Measurements from ENCODE around the gene CSTF1.
"Not testable (repeated sequence)": the region's sequence is repeated elsewhere in the genome, so short reads cannot be mapped to it uniquely, and the experiment has no call there.

The CSTF1 gene

DNA sequence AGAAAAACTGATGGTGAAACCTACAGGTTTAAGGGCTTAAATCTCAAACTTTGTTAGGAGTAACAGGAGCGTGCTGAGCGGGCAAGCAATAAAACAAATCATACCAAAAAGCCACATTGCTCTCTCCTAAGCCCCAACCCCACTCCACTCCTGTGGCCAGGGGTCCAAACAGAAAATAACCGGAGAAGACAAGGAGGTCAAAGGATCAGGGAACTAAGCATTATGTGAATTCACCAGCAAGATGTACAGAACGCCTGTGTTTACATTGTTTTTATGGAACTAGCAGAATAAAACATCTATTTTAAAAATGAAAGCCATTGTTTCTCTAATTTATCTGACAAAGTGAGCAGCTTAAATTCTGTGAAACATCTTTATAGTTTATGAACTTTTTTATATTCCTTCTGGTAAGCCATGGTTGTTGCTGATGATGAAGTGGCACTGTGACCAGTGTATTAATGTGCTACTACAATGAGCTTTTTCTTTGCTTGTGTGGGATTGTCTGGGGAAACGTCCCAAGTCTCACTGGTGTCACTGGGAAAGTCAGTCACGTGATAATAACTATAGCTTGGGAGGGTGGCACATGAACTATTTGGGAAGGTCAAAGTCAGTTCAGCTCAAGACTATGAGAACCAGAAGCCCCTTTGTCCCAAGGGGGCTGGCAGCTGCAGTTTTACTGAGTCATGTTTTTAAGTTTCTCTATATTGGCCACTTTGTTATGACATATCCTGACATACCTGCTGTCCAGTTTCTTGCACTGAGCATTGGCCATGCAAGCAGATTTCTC is 23.9 kb upstream of the CSTF1 start:
- peak in 21 of 56 donors; percentile 10 to 66 (median 25) for DNase-seq

DNA sequence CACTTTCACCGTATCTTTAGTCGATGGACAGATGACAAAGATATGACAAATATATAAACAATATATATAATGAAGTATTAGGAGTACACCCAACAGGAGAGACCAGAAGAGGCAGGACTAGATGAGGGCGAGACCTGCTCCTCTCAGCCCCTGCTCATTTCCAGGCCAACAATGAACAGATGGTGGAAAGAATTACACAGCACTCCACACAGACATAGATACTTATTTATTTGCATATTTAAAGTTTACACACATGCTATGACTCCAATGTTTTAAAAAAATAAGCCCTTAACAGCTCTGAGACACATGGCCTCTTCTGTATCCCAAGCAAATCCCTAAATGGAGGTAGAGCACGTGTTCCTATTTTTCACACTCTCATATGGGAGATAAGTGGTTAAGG is 23.3 kb upstream of the CSTF1 start:
- DNase-seq = no peak

DNA sequence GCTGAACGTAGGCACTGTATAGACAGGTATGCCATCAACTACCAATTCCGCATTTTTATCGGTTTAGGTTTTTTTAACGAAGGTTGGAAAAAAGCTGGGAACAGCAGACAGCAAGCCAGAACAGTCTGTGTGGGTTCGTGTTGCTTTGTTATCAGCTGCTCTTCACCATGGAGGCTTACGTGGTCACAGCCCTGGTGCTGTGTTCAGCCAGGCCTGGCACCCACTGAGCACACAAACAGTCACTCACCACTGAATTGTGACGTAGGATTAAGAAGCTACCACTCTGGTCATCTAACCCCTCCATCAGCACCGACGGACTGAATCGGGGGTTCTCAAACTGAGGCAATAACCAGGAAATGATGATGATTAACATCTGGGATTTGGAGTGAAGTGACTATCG is 20.5 kb upstream of the CSTF1 start:
- DNase-seq = no peak

DNA sequence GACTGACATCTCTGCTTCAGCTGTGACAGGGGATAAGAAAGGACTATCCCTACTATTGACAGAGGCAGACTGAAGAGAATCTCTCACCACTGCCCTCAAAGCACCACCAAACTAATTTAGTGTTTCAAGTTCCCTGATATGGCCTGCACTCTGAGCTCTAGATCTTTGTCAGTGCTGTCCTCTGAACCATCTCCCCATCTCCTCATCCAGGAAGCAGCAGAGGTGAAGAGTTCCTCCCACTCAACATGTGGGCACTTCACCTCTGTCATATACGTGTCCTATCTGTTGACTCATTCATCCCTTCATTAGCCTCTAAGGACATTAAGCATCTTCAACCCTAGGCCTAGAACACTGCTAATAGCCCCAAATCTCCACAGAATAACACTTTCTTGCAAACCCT is 19.6 kb upstream of the CSTF1 start:
- DNase-seq = no peak

DNA sequence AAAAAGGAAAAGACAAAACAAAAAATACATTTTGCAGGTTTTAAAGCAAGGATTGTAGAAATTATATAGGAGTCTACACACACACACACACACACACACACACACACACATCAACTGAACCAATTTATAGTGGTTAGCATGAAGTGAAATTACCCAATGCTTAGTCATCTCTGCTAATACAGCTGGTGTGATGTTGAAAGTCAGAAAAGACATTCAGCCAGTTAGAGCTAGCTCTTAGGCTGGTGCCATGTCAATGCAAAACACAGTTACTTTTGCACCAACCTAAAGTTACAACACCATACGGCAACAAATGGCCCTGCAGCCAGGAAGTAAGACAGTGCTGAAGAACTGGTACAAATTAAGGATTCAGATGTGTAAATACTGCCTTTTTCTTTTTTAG is 18.5 kb upstream of the CSTF1 start:
- no peak for DNase-seq

DNA sequence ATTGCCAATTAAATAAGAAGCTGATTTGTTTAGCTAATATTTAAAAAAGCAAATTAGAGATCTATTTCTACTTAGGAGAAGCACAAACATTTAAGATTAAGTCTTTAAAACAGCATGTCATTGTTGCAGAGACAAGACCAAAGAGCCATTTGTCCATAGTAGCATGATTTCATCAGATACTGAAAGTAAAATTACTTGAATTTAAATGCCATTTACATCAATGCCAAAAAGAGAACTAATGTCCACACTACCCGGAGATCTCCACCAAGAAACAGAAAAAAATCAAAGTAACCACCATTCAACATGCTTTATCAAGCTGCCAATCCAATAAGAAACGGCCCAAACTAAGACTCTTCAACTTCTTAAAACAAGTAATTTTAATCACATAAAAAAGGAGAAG is 16.1 kb upstream of the CSTF1 start:
- no peak for DNase-seq

DNA sequence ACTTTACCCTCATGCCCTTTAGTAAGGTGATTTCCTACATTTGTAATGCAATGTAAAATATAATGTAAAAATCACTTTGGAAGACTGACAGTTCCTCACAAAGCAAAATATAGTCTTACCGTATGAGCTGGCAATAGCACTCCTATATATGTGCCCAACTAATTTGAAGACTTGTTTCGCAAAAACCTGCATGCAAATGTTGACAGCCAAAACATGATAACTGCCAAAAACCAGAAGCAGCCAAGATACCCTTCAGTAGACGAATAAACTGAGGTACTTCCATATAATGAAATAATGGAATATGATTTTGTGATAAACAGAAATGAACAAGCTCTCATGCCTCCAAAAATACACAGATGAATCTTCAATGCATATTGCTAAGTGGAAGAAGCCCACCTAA is 14.1 kb upstream of the CSTF1 start:
- no peak for DNase-seq

DNA sequence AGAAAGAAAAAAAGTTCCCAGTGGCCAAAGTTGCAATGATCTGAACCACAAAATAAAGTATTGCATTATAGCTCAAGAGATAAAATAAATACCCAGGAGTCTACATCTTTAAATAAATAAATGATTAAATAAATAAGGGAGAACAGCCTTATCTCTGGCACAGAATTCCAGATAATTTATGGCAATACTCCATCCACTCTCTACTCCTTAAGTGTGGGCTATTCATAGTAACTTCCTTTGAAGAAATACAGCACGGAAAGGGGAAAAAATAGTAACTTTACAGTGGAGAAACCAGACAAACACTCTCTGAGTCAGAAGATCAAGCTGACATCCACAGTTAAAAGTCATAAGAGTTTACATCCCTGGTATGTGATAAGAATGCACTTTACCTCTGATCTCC is 12.1 kb upstream of the CSTF1 start:
- DNase-seq = no peak

DNA sequence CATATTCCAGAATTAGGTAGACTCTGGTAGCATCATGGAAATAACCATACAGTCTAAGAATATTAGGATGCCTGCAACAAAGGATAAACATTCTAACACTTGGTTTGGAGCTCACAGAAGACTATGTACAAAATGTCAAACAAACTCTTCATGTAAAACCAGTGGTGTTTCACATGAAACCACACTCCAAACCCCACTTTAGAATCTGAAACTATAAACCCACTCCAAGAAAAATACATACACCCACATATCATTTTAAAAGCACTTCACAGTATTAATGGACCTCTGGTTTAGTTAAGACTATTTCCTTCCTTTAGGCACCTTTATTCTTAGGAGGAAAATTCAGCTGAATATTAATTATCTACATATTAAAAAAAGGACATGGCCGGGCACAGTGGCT is 10.9 kb upstream of the CSTF1 start:
- no peak for DNase-seq

DNA sequence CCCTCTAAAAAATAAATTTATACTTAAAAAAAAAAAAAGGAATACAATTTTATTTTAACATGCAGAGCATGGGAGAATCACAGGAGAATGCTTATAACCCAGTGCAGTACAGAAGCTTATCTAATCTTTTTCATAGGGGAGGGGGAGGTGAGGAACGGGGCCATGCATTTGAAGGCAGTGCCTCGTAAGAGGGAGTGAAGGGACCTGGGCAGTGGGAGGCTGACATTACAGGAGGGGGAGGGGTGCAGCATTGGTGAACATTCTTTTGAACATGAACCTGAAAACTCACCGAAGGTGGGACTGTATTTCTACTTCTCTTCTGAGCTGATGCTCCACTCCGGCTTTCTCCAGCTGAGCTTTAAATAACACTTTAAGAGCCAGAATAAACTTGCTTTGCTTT is 9.7 kb upstream of the CSTF1 start:
- DNase-seq = no peak

DNA sequence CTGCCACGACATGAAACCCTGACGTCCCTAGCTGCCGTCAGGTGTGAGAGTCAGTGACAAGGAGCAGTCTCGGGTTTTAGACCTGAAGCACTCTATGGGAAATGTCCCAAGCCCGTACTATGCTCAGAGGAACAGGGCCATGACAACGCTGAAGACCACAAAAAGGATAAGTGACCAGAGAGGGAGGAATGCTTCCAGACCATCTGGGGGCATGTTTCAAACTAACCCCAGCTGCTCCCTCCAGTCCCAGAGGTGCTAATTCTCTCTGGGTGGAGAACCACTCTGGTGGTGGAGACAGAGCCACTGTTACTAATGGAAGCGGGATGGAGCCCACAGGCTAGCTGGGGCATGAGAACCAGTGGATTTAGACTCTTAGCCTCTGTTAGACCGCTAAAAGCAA is 9.1 kb upstream of the CSTF1 start:
- DNase-seq = no peak

DNA sequence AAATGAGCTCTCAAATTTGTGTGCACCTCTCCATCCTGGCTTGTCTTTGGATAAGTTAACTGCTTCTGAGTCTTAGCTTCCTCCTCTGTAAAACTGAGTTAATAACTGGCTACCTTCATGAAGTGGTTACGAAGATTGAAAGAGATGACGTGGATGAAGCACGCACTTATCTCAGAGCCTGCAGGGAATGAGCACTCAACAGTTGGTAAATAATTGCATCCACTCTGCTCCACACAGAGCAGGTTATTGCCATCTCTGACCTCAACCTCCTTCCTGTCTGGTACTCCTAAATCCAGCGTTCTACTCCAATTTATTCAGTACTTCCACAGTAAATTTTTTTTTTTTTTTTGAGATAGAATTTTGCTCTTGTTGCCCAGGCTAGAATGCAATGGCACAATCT is 7.3 kb upstream of the CSTF1 start:
- no peak for DNase-seq

DNA sequence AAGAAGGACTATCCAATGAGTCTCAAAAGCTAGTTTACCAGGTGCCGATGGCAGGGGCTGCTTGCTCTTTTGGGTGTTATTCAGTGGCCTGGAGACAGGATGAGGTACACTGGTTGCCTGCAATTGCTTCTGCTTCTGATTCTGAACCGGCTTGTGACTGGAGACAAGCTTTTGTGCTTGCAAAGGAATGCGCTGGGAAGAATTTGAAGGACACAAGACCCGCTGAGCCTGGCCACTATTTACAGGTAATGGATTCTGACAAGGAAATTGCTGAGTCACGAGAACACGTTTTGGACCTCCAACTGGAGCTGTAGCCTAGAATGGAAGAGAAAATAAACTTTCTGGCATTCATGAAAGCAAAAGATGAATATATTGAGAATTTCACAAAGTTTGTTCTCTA is 6.2 kb upstream of the CSTF1 start:
- DNase-seq = no peak

DNA sequence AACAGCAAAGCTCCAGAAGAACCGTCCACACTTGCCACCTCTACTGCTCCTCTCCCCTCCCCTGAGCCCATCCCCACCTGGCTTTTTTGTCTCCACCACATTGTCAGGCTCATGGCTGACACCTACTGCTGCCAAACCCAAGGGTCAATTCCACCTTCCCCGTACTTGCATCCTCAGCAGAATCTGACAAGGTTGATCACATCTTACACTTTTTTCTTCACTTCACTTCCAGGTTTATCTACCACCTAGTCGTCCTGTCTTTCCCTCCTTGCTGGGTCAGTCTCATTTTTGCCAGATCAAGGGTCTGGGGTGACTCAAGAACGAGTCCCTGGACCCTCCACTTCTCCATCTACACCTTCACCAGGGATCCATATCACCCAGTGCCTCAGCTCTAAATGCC is 3.6 kb upstream of the CSTF1 start:
- DNase-seq = no peak

DNA sequence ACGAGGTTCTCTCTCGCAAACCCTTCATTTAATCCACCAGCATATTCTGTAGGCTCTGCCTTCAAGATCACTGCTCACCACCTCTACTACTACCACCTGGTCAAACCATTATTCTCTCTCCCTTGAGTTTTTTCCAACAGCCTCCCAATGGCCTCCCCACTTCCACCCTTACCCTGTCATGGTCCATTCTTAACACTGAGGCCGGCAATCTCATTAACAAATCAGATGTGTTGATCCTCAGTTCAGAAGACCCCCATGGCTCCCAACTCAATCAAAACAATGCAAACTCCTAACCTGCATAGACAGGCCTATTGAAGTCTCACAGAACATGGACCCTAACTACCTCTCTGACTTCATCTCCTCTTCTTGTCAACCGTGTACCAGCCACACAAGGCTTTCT is 2.6 kb upstream of the CSTF1 start:
- DNase-seq = no peak

DNA sequence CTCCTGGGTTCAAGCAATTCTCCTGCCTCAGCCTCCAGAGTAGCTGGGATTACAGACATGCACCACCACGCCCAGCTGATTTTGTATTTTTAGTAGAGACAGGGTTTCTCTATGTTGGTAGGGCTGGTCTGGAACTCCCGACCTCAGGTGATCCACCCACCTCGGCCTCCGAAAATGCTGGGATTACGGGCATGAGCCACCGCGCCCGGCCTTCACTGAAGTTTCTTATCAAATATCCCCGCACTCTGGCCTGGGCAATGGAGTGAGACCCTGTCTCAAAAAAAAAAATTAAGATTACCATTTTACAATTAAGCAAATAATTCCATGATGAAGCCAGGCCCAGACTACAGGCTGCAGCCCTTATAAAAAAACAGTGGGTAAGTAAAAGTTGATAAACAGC is 2.0 kb upstream of the CSTF1 start:
- not testable (repeated sequence) for DNase-seq

DNA sequence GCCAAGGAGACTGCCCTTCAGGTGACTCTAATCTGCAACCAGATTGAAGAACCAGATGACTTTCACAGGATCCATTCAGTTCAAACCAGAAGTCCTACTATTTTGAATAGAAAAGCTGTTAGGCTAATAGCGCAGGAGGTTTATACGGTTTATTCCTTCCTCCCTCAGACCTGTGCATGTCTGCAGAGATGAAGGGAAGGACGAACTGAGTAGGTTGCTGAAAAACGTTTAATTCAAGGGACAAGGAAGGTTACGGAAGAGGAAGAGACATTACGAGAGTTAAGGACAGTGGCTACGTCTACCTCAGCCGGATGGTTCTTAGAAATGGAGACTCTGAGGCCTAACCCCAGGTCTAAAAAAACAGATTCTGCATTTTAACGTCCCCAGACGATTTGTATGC is 1.4 kb upstream of the CSTF1 start:
- DNase-seq = no peak

DNA sequence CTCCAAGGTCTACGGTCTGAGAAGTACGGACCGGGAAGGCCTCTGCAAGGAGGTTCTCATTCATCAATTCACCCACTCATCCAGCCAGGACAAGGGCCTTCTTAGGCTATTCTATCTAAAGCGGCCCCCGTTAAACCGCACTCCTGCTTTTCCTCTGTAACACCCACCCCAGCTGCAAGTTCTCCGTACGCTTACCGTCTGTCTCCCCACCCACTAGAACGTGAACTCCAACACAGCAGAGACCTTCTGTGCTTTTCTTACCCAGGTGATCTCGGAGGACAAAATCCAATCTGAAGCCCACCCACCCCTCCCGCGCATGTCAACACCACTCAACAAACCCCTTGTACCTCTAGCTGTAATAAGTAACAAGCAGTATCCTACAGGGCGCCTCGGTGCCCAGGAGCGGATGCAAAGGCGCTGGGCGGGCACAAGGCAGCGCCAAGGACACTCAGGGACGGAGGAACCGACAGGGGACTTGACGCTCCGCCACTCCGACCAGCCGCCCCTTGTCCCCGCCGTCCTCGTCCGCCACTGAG is 781 bp upstream of the CSTF1 start:
- no peak for DNase-seq

DNA sequence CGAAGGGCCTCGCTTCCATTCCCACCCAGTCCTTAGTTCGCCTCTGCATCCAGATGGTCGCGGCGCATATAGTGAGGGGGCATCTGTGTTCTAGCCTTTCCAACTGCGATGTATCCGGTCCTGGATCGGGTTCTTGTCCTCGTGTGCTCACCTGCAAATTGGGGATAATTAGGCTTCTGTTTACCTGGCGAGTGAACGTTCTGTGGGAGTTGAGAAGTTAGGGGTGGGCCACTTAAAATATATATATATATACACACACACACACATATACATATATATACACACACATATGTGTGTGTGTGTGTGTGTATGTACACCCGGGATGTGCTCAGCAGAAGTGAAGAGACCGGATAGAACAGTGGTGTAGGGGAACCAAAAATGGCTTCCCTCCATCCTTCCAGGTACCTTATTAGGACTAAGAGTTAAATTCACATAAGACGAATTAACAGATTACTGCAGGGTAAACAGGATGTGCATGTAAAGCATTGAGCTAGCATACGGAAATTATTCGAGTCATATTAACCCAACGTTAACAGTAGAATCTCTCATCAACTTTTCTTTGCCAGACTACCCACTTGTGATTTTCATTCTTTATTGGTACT is 537 bp downstream of the CSTF1 start:
- no peak for DNase-seq

DNA sequence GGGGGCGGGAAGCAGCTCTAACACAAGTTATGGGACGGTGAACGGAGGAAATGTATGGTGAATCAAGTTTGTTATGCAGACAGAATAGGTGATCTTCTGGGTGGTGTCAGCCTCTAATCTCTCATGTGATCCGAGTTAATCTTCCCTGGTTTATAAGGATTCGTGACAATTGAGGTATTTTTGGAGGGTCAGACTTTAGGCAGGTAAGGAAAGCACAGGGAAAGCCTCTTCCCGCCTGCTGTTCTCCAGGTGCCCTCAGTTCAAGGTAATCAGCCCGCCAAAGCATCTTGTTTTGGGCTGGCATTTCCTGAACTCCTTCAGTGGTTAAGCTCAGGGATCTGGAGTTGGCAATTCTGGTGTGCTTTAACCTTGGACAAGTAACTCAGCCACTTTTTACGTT is 1.2 kb downstream of the CSTF1 start:
- DNase-seq = no peak

DNA sequence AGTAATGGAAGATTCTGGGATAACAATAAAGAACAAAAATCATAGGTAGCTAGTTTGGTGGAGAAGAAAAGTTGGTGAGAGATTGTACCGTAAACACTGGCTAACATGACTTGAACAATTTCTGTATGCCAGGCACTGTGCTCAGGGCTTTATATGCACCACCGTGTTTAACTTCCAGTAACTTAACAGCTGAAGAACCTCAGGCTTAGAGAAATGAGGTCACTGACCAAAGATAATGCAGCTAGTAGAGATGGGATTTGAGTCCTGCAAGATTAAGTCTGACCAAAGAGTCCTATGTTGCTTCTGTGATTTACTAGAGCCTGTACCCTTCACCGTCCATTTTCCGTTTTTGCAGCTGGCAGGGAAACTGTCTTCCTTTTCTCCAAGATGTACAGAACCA is 2.7 kb downstream of the CSTF1 start:
- DNase-seq = no peak

DNA sequence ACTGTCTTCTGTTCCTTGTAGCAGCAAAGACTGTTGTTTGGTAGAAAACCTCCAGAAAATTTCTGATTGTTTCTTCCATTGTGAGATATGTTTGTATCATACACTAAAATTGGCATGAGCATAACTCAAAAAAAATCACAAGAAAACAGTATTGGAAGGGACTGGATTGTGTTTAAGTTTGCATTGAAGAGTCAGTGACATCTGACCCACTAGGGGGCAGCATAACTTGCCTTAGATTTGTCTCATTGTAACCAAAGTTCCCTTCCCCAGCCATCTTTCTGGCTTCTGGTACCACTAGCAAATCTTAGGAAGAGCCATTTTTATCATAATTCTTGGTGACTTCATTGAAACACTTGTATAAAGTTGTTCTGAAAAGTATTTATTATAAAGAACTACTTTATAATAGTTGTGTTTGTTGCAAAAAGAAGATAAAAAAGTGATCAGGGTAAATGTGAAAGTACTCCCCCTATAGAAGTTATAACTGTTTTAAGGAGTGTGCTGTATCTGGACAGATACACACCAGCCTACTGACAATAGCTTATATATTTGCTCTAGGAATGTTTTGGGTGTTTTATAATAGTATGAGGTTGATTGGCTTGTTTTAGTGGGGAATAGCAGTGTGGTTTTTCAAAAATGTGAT is 7.7 kb downstream of the CSTF1 start:
- DNase-seq = peak in 15 of 56 donors; percentile 6 to 77 (median 15)

DNA sequence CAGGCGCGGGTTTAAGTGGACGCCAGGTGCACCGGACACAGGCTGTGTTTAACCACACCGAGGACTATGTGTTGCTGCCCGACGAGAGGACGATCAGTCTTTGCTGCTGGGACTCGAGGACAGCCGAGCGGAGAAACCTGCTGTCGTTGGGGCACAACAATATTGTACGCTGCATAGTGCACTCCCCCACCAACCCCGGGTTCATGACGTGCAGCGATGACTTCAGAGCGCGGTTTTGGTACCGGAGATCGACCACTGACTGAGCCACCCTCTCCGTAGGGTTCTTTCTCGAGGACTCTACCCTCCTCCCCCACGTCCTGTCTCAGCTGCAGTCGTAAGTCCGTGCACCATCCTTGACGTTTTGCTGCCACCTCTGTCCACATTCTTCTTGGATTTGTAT is 11.0 kb downstream of the CSTF1 start:
- DNase-seq = no peak
